DMS 273 (cell line): Measurements from ENCODE around the gene TUBB4B.
A peak's percentile ranks its signal among the peaks of the same experiment; 100 is the strongest.

Source experiments
- DNase-seq: peaks from one replicate; lab custom pipeline; 2025; ENCODE audit not compliant: unreplicated experiment; lab: John Stamatoyannopoulos, UW

Gene TUBB4B

DNA sequence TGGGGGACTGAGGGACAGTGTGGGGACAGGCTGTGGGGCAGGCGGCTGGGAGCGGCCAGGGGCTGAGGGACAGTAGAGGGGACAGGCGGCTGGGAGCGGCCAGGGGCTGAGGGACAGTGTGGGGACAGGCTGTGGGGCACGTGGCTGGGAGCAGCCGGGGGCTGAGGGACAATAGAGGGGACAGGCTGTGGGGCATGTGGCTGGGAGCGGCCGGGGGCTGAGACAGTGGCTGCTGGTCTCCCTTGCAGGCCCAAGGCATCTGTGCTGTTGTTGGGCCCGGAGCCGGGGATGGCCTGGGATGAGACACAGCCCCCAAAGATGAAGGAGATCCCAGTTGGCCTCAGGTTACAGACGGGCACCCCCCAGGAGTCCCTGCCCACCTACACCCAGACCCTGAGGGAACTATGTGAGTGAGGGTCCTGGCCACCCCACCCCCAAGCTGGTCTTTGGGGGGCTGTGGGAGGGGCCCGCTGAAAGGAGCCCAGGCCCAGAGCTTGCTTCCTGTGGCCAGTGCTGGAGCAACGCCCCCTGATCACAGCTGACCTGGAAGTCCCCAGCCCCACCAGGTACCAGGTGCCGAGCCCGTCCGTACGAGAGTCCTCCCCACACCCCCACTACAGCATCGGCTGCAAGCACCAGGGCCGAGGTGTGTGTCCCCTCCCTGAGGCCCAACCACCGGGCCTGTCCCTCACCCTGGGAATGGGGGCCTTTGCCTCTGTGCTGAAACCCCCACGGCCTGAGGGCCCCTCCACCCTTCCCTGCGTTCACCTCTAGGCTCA, 10.6 kb downstream of the TUBB4B start:
- DNase-seq, result no peak

DNA sequence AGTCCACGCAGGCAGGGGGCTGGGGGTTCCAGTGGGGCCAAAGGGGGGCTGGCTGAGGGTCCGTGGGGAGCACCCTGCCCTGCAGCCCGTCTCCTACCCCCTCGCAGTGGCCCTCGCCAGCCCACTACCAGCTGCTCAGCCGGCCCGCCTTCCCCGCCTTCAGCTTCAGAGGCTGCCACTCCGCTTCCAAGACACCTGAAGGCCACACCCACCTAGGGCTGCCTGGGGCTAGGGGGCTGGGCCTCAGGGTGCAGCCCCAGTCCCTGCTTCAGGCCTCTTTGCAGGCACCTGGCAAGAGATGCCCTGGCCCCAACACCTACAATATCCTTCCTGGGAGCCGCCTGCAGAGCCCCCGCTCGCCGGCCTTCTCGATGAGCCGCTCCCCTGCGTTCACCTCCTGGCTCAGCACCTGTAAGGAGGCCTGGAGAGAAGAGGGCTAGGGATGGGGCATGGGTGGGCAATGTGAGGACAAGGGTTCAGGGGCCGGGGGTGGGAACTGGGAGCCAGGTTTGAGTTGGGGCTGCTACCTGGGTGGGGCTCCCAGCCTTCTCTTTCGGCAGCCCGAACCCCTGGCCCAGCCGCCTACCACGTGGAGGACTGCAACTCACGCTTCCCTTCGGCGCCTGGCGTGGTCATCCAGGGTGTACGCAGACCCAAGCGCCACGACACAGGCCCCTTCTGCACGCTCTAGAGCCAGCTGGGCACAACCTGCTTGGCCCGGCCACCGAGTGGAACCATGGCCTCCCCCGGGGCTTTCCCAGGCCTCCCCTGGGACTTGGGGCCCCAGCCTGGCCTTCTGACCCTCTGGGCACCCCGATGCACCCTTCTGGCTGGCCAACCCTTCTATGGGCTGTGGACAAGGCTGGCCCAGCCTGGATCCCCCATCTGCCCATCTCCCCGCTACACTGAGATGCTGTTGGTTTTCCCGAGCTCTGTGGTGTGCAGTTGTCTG, 11.7 kb downstream of the TUBB4B start:
- DNase-seq, result peak; percentile 39

DNA sequence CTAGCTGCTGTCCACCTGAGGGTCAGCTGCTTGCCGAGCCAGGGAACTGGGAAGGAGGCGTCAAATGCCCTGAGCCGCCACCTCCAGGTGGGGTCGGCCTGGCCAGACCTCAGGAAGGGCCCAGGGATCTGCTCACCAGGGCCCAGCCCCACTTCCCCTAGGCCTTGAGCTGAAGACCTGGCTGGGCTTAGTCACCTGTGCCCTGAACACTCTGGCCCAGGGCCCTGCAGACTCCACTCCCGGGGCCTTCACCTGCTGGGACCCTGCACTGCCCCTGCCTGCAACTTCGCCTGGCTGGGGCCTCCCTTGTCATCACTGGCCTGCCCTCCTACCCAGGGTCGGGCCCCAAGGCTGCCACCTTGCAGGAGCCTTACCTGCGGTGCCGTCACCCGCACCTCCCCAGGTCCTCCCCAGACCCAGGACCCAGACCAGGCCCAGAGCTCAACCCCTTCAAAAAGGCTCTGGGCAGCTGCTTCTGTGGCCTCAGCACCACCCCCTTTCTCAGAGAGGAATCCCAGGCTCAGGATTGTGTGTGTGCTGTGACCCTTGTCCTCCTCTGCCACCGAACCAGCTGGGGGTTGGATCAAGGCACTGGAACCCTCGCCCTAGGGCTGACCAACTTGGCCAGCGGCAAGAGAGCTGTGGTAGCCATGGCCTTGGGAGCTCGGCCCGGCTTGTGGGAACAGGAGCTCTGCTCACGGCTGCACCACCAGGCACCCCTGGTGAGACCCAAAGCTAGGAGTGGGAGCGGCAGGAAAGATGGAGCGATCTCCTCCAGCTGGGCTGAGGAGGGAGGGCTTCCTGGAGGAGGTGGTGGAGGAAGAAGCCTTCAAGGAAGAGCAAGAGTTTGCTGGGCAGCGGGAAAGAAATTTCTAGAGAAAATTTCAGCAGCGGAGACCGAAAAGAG, 12.9 kb downstream of the TUBB4B start:
- DNase-seq, result no peak

DNA sequence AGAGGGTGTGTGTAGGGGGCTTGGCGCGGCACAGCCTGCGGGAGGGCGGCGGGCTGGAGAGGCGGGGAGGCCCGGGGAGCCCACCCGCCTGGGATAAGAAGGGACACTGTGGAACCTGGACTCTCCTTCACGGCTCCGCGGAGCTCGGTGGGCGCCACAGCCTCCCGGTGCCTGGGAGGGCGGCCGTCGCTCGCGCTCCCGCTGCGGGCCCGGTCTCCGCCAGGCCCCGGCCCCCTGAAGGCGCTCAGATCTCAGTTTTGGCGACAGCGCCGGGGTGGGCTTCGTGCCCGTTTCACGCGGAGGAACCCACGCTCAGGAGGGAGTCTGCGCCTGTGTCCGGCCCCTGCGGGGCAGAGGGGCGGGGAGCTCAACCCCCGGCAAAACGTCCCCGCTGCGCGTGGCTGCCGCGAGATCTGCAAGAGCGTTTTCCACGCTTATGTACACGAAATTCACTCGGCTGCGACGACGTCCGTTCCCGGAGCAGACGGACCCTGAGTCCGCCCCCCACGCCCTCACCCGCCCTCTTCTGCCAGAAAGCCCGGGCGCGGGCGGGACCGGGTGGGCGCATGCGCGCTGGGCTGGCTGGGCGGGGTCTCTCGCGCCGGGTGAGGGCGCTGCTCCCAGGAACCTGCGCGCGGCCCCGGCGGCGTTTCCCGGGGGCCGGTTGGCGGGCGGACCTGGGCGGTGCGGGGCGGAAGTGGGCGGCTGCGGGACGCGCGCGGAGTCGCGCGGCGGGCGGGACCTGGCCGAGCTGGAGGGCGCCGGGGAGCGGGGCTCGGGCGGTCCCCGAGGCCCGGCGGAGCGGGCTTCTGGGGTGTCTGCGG, 13.7 kb downstream of the TUBB4B start, which contains the start of gene NELFB:
Gene NELFB, plus strand, starts transcription at position 704 of the 824 bp plus-strand sequence.
- DNase-seq, result peak; percentile 95

DNA sequence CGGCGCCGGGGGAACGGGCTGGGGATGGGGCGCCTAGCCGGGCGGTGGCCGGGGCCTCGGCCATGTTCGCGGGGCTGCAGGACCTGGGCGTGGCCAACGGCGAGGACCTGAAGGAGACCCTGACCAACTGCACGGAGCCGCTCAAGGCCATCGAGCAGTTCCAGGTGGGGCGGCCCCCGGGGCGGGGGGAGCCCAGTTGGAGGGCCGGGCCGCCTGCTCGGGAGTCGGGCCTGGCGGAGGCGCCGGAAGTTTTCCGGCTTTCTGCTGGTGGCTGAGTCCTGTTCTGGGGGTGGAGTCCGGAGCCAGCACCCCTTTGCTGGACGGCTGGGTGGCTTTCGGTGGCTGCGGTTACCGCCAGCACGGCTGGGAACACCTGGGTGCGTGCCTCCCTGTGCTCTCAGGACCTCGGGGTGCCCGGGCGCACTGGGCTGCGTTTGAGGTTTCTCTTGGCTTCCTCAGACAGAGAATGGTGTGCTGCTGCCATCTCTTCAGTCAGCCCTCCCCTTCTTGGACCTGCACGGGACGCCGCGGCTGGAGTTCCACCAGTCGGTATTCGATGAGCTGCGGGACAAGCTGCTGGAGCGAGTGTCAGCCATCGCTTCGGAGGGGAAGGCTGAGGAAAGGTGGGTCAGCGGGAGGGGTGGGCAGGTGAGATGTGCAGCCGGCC, 14.5 kb downstream of the TUBB4B start:
- peak; percentile 74 for DNase-seq

DNA sequence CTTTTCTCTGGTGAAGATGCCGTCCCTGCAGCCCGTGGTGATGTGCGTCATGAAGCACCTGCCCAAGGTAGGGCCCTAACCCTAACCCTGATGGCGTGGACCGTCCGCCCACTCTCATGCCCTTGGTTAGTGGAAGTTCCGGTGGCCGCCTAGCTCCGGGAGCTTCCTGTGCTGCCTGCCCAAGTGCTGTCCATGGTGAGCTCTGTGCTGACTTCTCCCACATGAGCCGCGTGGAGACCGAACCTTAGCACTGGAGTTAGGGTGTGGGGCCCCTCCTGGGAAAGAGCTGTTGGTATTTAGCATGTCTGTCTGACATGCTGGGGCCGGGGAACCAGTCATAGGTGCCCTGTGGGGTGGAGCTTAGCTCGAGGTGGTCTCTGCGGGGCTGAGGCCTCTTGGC, 15.3 kb downstream of the TUBB4B start:
- DNase-seq, result no peak

DNA sequence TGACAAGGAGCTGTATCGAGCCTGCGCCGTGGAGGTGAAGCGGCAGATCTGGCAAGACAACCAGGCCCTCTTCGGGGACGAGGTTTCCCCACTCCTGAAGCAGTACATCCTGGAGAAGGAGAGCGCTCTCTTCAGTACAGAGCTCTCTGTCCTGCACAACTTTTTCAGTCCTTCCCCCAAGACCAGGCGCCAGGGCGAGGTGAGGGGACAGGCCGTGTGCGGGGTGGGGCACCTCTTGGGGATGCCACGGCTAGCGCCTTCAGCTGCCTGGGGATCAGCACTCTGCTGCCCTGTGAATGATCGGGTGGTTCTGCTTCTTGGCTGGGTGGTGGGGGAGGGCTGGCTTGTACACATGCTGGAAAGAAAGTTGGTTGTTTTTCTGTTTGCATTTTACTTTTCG, 15.8 kb downstream of the TUBB4B start:
- no peak for DNase-seq

DNA sequence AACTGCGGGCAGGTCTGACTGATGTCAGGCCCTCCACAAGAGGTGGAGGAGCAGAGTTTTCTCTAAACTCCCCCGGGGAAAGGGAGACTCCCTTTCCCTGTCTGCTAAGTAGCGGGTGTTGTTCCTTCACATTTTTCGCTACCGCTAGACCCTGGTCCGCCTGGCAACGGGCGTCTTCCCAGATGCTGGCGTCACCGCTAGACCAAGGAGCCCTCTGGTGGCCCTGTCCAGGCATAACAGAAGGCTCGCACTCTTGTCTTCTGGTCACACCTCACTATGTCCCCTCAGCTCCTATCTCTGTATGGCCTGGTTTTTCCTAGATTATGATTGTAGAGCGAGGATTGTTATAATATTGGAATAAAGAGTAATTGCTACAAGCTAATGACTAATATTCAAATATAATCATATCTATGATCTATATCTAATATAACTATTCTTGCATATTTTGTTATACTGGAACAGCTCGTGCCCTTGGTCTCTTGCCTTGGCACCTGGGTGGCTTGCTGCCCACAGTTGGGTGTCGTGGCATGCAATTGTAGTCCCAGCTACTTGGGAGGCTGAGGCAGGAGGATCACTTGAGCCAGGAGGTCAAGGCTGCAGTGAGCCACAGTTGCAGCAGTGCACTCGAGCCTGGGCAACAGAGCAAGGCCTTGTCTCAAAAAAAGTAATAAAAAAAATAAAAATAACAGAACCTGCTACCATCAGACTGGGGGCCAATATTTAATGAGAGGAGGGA, 21.3 kb downstream of the TUBB4B start:
- DNase-seq, result peak; percentile 67

DNA sequence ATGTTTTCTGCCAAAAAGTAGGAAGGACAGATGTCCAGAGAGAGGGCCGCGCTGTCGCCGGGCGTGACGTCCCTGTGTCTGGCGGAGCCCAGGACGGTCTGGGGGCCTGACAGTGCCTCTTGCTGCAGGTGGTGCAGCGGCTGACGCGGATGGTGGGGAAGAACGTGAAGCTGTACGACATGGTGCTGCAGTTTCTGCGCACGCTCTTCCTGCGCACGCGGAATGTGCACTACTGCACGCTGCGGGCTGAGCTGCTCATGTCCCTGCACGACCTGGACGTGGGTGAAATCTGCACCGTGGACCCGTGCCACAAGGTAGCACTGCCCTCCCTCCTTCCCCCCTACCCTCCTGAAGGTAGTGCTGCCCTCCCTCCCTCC, 21.8 kb downstream of the TUBB4B start:
- no peak for DNase-seq

DNA sequence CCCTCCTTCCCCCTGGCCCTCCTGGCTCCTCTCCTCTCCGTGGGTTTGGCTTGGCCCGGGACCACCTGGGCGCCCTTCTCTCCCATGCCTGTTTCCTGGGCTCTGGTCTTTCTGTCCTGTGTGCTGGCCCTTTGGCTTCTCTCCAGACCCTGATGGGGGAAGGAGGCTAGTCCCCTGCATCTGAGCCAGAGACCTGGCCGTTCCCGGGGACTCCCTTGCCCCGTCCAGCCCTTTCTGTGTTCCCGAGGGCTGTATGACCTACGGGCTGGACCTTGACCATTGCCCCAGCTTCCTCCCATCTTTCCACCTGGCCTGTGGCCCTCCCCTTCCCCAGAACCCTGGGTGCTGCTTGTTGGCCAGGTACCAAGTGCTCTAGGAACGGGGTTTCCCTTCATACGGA, 22.4 kb downstream of the TUBB4B start:
- no peak for DNase-seq

DNA sequence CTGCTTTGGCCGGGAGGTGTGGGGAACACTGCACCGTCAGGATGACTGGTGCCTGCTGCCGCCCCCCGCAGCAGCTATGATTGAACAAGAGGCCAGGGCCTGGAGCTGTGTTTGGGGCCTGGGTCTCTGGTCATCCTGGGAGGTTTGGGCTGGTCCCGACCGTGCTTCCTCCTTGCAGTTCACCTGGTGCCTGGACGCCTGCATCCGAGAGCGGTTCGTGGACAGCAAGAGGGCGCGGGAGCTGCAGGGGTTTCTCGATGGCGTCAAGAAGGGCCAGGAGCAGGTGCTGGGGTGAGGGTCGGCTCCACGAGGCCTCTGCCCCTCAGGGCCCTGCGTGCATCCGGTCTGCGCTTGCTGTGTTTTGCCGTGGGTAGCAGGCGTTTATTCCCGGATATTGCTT, 23.0 kb downstream of the TUBB4B start:
- DNase-seq, result no peak

DNA sequence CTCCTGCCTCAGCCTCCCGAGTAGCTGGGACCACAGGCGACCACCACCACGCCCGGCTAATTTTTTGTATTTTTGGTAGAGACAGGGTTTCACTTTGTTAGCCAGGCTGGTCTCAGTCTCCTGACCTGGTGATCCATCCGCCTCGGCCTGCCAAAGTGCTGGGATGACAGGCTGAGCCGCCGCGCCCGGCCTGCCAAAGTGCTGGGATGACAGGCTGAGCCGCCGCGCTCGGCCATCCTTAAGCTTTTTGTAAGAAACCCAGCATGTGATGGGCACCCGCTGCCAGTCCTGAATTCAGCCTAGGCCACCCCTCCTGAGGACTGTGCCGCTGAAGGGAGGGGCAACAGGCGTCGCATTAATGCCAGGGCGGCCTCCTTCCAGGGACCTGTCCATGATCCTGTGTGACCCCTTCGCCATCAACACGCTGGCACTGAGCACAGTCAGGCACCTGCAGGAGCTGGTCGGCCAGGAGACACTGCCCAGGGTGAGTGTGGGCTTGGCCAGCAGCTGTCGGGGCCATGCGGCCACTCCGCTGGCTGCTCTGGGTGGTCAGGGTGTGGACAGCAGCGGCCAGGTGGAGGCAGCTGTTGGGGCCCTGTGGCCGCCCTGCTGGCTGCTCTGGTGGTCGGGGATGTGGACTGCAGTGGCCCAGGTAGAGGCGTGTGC, 24.5 kb downstream of the TUBB4B start:
- no peak for DNase-seq

DNA sequence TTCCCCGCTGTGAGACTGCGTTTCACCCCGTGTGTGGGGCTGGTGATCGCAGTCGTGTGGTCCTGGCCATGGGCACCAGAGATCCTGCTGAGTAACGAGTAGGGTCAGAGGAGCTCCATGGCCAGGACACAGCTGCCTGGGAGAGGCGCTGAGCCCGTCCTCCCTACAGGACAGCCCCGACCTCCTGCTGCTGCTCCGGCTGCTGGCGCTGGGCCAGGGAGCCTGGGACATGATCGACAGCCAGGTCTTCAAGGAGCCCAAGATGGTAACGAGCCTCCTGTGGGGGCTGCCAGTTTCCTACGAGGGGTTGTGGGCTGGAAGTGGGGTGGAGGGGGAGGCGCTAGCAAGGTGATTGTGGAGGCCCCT, 25.1 kb downstream of the TUBB4B start:
- DNase-seq, result no peak

DNA sequence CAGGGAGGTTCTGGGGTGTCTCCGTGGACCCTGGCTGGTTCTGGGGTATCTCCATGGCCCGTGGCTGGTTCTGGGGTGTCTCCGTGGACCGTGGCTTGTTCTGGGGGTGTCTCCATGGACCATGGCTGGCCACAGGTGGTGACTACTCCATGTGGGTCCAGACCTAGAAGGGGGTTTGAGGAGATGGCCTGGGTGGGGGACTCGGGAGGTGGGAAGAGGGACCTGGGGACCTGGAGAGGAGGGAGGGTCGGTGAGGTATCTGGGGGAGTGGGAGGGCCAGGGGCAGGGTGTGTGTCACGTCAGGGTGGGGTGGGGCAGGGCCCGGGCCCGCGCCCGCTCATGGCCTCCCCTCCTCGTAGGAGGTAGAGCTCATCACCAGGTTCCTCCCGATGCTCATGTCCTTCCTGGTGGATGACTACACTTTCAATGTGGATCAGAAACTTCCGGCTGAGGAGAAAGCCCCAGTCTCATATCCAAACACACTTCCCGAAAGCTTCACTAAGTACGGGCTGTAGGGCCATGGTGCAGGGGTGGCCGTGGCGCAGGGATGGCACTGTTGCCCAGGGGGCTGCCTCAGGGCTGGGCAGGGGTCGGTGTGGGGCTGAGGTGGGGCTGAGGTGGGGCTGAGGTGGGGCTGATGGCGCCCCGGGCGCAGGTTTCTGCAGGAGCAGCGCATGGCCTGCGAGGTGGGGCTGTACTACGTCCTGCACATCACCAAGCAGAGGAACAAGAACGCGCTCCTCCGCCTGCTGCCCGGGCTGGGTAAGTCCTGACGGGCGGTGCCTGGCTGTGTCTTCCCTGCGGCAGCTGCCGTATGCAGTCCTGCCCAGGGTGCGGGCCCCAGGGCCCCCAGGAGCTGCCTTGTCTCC, 25.7 kb downstream of the TUBB4B start:
- DNase-seq, result no peak

DNA sequence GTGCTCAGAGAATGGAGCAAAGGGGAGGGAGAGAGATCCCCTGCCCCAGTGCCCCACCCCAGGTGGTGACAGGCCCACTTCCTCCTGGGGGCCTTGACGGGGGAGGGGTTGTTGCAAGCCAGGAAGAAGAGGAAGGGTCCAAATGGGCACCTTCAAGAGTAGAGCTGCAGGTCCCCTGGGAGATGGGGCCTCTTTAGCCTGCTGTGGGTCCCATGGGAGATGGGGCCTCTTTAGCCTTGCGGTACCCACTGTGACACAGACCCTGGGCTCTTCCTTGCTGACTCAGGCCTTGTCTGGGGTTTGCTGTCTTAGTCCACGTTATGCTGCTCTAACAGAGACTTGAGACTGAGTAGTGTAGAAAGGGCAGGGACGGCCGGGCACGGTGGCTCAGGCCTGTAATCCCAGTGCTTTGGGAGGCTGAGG, 26.9 kb downstream of the TUBB4B start:
- no peak for DNase-seq

DNA sequence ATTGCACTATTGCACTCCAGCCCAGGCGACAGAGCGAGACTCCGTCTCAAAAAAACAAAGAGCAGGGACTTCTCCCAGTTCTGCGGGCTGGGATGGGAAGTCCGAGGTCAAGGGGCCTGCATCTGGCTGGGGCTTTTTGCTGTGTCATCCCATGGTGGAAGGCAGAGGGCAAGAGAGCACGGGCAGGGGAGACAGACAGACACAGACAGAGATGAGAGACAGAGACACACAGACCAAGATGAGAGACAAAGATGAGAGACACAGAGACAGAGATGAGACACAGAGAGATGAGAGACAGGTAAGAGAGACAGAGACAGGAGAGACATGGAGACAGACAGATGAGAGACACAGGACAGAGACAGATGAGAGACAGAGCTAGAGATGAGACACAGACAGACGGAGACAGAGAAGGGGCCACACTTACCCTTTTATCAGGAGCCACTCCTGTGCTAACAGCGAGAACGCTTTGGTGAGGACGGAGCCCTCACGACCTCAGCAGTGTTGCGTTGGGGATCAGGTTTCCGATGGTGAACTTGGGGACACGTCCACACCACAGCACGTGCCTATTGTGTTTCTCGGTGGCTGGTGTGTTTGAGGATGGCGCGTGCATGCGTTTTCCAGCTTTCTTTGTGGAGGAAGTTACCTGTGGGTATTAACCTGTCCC, 27.6 kb downstream of the TUBB4B start:
- no peak for DNase-seq

DNA sequence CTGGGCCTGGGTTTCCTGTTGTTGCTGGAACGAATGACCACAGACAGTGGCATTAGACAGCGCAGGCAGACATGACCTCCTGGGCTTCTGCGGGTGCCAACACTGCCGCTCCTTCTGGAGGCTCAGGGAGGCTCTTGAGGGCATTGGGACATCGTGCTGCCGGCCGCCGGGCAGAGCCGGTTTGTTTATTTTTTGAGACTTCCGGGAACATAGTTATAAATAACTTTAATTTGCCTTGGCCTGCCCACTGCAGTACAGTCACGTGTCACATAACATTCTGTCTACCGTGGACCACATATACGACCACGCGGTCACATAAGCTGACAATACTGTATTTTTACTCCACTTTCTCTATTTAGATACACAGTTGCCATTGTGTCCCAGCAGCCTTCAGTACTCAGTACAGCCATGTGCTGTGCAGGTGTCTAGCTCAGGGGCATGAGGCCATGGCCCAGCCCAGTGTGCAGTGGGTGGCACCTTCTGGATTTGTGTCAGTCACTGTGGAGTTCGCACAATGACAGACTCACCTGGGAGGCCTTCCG, 28.2 kb downstream of the TUBB4B start:
- no peak for DNase-seq
